Mucosa of rectum (tissue), 2 donors: ENCODE results near the gene IGHMBP2.
"Not testable (repeated sequence)": the region's sequence is repeated elsewhere in the genome, so short reads cannot be mapped to it uniquely, and the experiment has no call there.

Experiments
- H3K27ac ChIP-seq, 2 donors: one replicate each; pipeline ENCODE4 v1.7.0; 2013; ENCODE audit warnings: inconsistent platforms in 2 of 2, low read depth in 2 of 2, low read length in 2 of 2
- H3K27me3 ChIP-seq, 2 donors: one replicate each; pipeline ENCODE4 v1.7.0; 2013; ENCODE audit warnings: low read length in 2 of 2; ENCODE audit not compliant: control insufficient read depth in 2 of 2, insufficient read depth in 2 of 2
- H3K36me3 ChIP-seq, 2 donors: one replicate each; pipeline ENCODE4 v1.7.0; 2013; ENCODE audit warnings: low read length in 2 of 2; ENCODE audit not compliant: control insufficient read depth in 2 of 2, insufficient read depth in 2 of 2
- H3K4me1 ChIP-seq, 2 donors: one replicate each; pipeline ENCODE4 v1.7.0; 2013; ENCODE audit warnings: low read length in 2 of 2, mild to moderate bottlenecking in 1 of 2; ENCODE audit not compliant: control insufficient read depth in 2 of 2, insufficient read depth in 2 of 2
- H3K4me3 ChIP-seq, 2 donors: one replicate each; pipeline ENCODE4 v1.7.0; 2013; ENCODE audit warnings: low read length in 2 of 2
- H3K9ac ChIP-seq, 2 donors: one replicate each; pipeline ENCODE4 v1.7.0; 2013; ENCODE audit warnings: low read length in 2 of 2, low read depth in 1 of 2, mild to moderate bottlenecking in 1 of 2
- H3K9me3 ChIP-seq, 2 donors: one replicate each; pipeline ENCODE4 v1.7.0; 2013; ENCODE audit warnings: low read length in 2 of 2; ENCODE audit not compliant: control insufficient read depth in 2 of 2
- donor health status: healthy.
- donor health status: Normal muscosa, but diverticular disease.

Gene IGHMBP2

DNA sequence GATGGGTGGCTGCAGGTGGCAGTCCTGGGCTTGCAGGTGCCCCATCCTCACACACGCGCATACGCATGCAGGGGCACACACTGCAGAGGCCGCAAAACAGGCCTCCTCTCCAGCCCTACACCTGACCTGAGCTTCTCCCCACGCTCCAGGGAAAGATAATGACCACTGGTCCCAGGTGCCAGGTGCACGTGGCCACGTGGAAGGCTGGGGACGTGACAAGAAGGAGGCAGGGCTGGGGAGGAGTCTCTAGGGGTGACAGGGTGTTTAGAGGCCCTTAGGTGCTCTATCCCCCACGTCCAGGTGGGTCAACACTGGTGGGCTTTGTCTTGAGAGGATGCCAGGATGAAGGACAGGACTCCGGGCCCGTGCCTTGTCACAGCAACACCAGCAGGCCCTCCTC lies 38.5 kb upstream of the IGHMBP2 start:
- no peak overlapping the region for H3K9ac ChIP-seq
- H3K27ac ChIP-seq = no peak overlapping the region
- peaks cover 4 to 7% of the 10 kb centered on the region in 2 donors for H3K4me1 ChIP-seq
- H3K36me3 ChIP-seq = no peaks in the 10 kb centered on the region
- no peaks in the 10 kb centered on the region for H3K27me3 ChIP-seq
- H3K4me3 ChIP-seq = no peak overlapping the region
- H3K9me3 ChIP-seq = peaks cover 0 to 3% of the 10 kb centered on the region in 2 donors

DNA sequence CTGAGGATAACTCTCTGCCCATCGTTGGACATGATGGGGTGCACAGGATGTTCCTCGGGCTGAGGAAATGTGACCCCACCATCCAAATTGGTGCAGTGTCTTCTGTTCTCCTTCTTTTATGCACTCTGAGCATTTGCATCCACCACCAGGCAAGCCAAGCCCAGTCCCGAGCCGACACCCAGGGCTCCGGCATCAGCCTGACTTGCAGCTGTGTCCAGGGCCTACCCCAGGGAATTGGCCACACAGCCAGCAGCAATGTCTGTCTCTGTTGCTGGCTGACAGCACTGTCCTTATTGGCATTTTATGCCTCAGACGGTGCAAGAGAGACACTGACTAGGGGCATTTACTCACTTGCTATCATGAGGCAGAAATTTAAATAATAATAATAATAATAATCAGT lies 36.6 kb upstream of the IGHMBP2 start:
- Histone ChIP-seq H3K27ac (no peak overlapping the region), H3K36me3 (no peaks in the 10 kb centered on the region), H3K4me3 (no peak overlapping the region), H3K9me3 (peaks cover 0 to 3% of the 10 kb centered on the region in 2 donors), H3K9ac (no peak overlapping the region), H3K4me1 (peaks cover 7 to 13% of the 10 kb centered on the region in 2 donors), H3K27me3 (no peaks in the 10 kb centered on the region)

GRCh38 chr11:68868221-68868835 lies 35.4 kb upstream of the IGHMBP2 start:
- Histone ChIP-seq H3K27me3 (no peaks in the 10 kb centered on the region), H3K4me1 (peaks cover 7 to 13% of the 10 kb centered on the region in 2 donors), H3K4me3 (no peak overlapping the region), H3K36me3 (no peaks in the 10 kb centered on the region), H3K27ac (no peak overlapping the region), H3K9ac (no peak overlapping the region), H3K9me3 (peaks cover 0 to 3% of the 10 kb centered on the region in 2 donors)

DNA sequence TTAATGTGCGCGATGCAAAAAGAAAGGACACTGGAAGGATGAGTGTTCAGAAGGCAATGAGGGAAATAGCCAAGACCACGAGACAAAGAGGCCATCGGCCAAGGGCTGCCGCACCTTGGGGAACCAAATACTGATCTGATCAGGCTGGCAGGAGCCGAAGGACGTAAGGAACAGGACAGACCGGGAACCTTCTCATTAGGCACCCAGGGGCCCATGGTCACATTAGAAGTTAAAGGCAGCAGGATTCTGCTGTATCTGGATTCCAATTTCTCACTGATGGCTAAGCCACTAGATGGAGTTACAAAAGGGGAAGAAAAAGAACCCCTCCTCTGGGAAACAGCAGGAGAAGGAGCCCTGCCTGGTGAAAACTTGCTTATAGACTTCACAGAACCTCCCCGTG lies 33.2 kb upstream of the IGHMBP2 start:
- H3K27ac ChIP-seq = no peak overlapping the region

GRCh38 chr11:68872216-68873003 lies 31.3 kb upstream of the IGHMBP2 start:
- H3K4me1 ChIP-seq = peaks cover 7 to 13% of the 10 kb centered on the region in 2 donors
- no peaks in the 10 kb centered on the region for H3K9me3 ChIP-seq
- H3K36me3 ChIP-seq = no peaks in the 10 kb centered on the region
- H3K4me3 ChIP-seq = no peak overlapping the region
- H3K27ac ChIP-seq = no peak overlapping the region
- no peak overlapping the region for H3K9ac ChIP-seq
- H3K27me3 ChIP-seq = no peaks in the 10 kb centered on the region

More for the DNA sequence above, 33.2 kb upstream of the IGHMBP2 start:
- no peaks in the 10 kb centered on the region for H3K36me3 ChIP-seq
- peak overlapping the region; percentile 68 to 78 for H3K4me3 ChIP-seq
- no peaks in the 10 kb centered on the region for H3K27me3 ChIP-seq
- peak overlapping the region in 1 of 2 donors; percentile 63 for H3K9ac ChIP-seq
- H3K4me1 ChIP-seq = peaks cover 7 to 13% of the 10 kb centered on the region in 2 donors
- no peaks in the 10 kb centered on the region for H3K9me3 ChIP-seq

DNA sequence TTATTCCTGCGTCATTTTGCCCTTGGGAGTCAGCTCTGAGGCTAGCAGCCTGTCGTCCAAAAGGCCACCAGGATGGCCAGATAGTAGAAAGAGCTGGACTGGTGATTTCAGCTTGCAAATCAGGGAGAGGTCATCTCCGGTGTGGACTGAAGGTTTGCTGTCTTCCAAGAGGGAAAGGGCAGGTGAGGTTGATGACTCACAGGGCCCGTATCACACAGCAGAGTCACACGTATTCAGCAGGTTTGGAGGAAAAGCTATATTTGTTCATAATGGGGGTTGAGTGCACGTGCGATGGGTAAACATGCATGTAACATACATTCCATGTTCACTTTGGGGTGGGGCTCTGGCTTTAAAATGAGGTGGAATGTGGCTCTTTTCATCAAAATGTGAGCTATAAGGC lies 25.7 kb upstream of the IGHMBP2 start:
- peaks cover 0 to 2% of the 10 kb centered on the region in 2 donors for H3K36me3 ChIP-seq
- H3K27ac ChIP-seq = no peak overlapping the region
- H3K4me1 ChIP-seq = no peaks in the 10 kb centered on the region
- no peaks in the 10 kb centered on the region for H3K27me3 ChIP-seq
- no peak overlapping the region for H3K9ac ChIP-seq
- H3K9me3 ChIP-seq = no peaks in the 10 kb centered on the region
- H3K4me3 ChIP-seq = no peak overlapping the region

- Histone ChIP-seq H3K4me3 (no peak overlapping the region), H3K4me1 (no peaks in the 10 kb centered on the region), H3K9me3 (no peaks in the 10 kb centered on the region)
Measured at GRCh38 chr11:68880851-68881250, 22.8 kb upstream of the IGHMBP2 start.

DNA sequence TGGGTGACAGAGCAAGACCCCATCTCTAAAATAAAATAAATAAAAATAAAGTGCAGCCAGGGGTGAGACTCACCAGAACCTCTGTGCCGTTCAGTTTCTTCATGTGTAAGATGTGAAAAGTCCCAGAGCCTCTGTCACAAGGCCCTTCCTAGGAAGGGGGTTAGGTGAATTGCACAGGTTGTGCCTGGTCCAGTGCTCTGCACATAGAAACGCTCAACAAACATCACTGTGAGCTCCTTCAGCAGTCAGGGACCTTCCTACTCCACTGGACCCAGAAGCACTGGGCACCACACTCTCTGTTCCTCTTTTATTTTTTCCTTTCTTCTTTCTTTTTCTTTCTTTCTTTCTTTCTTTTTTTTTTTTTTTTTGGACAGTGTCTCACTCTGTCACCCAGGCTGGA lies 22.4 kb upstream of the IGHMBP2 start:
- Histone ChIP-seq H3K27ac (no peak overlapping the region), H3K9ac (no peak overlapping the region), H3K9me3 (no peaks in the 10 kb centered on the region), H3K36me3 (peaks cover 0 to 2% of the 10 kb centered on the region in 2 donors), H3K4me1 (no peaks in the 10 kb centered on the region), H3K4me3 (no peak overlapping the region), H3K27me3 (no peaks in the 10 kb centered on the region)

More at GRCh38 chr11:68880851-68881250, 22.8 kb upstream of the IGHMBP2 start:
- no peaks in the 10 kb centered on the region for H3K27me3 ChIP-seq
- H3K9ac ChIP-seq = no peak overlapping the region
- peaks cover 0 to 2% of the 10 kb centered on the region in 2 donors for H3K36me3 ChIP-seq
- no peak overlapping the region for H3K27ac ChIP-seq

DNA sequence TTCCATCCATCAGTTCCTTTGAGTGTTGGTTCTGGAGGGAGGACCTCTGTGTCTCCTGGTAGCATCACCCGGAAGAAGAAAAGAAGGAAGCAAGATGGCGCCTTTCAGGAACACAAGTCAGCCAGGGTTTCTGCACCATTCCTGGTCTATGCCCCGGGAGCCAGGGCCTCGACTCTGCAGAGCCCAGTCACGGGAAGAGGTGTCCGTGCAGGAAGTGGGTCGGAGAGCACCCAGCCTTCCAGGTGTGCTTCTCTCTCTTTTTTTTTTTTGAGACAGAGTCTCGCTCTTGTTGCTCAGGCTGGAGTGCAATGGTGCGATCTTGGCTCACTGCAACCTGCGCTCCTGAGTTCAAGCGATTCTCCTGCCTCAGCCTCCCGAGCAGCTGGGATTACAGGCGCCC lies 21.3 kb upstream of the IGHMBP2 start:
- Histone ChIP-seq H3K9ac (no peak overlapping the region), H3K4me3 (no peak overlapping the region)

GRCh38 chr11:68884827-68885226 lies 18.9 kb upstream of the IGHMBP2 start:
- H3K36me3 ChIP-seq, H3K9ac ChIP-seq, H3K27ac ChIP-seq, H3K27me3 ChIP-seq, H3K4me3 ChIP-seq, H3K4me1 ChIP-seq, H3K9me3 ChIP-seq: not testable (repeated sequence)

More for the DNA sequence above, 21.3 kb upstream of the IGHMBP2 start:
- Histone ChIP-seq H3K27me3 (no peaks in the 10 kb centered on the region), H3K9me3 (no peaks in the 10 kb centered on the region), H3K27ac (no peak overlapping the region), H3K4me1 (no peaks in the 10 kb centered on the region), H3K36me3 (peaks cover 0 to 2% of the 10 kb centered on the region in 2 donors)
